Measurements from ENCODE around the gene COL8A1. TPM values are rescaled to one million over a fixed set of nuclear protein-coding genes. Genes with fewer than 3 reads are reported as not detected.

Gene COL8A1
- total and polyA plus RNA-seq, 9 of the 15 experiments (the other 6 are each of a cell fraction or from before 2014, with no cell fraction given), result 0.07 TPM; not detected in 8

DNA sequence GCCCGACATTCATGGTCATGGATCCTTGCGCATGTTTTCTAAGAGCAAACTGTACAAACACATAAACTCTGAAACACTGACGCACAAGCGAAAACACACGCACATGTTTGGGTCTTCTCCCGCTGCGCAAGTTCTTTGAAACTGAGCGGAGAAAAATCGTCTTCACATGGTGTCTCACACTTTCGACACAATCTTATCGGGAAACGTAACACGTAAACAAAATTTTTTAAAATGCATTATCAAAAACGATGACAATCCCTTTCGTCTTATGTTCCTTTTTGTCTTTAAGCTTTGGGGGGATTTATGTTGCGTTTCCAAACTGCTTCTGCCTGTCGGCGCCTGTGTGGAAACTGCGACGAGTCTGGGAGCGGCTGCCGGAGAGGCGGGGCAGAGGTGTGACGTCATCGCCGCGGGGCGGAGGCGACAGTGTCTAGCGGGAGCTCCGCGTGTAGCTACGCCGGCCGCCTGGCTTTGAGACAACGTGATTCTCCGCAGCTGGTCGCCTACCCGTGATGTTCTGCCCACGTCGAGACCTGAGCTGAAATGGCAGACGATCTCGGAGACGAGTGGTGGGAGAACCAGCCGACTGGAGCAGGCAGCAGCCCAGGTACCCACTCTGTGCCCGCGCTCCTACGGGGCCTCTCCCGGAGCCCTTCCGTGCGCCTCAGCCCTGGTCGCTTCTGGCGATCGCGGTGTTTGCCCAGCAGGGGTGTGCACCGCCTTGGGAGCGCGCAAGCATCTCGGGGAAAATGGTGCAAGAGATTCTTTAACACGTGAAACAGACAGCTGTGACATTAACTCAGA lies 179.2 kb downstream of the COL8A1 start, which contains the start of gene CMSS1 (continued):
- TF ChIP-seq, protein P1, sequence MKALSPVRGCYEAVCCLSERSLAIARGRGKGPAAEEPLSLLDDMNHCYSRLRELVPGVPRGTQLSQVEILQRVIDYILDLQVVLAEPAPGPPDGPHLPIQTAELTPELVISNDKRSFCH (CRISPR knock-in tag; IDR thresholded peaks at IDR 0.05), result no peak
- TF ChIP-seq, protein P1 (tag; IDR thresholded peaks at IDR 0.05), result peak; percentile 67; the same call in 1 of the 2 replicates
- TF ChIP-seq RBM39 (optimal IDR thresholded peaks at IDR 0.05; ENCODE audit: low read depth, low read length), result no peak
- peak; percentile 14; the same call in 1 of the 2 replicates for TF ChIP-seq CHD2 (IDR thresholded peaks at IDR 0.05; ENCODE audit: low read depth, low read length)
- TF ChIP-seq BCOR (IDR thresholded peaks at IDR 0.05), result peak; percentile 51; the same call in 1 of the 2 replicates
- TF ChIP-seq, protein P2, sequence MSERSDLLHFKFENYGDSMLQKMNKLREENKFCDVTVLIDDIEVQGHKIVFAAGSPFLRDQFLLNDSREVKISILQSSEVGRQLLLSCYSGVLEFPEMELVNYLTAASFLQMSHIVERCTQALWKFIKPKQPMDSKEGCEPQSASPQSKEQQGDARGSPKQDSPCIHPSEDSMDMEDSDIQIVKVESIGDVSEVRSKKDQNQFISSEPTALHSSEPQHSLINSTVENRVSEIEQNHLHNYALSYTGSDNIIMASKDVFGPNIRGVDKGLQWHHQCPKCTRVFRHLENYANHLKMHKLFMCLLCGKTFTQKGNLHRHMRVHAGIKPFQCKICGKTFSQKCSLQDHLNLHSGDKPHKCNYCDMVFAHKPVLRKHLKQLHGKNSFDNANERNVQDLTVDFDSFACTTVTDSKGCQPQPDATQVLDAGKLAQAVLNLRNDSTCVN (CRISPR knock-in tag; IDR thresholded peaks at IDR 0.05), result no peak

DNA sequence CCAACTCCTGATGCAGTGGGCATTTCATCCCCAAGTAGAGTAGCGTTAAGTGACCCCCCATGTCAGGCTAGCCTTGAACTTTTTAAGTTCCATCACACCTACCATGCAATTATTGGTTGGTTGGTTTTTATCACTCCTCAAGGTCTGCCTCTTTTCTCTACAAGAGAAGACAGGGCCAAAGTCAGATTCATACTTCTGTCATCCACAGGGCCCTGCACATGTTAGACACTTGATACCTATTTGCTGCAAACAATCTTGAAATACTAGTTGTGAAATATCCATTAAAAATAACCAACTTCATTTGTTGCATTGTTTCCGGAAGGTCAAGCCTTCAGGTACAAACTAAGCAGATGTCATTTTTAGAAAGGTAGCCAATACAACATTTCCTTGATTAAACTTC lies 180.4 kb downstream of the COL8A1 start:
- H3K36me3 ChIP-seq (ENCODE audit: control insufficient read depth, insufficient read depth, low read length), result peaks cover 9% of the 10 kb centered on the region; the same call in 1 of the 3 replicates
- ATAC-seq (no peak), DNase-seq (ENCODE audit: extremely low read depth in 1 of 4, low spot score in 3 of 4) (no peak), FAIRE-seq (no peak)
- H3K79me2 ChIP-seq (ENCODE audit: control insufficient read depth, insufficient read depth, low read length), result peaks cover 61% of the 10 kb centered on the region
- CTCF ChIA-PET (ENCODE audit: low intra/inter-chr PET ratio), result no interaction called here
- BruUV-seq (replicated peaks), result no TSS peak
- TF ChIP-seq SMARCB1 (IDR thresholded peaks at IDR 0.05; ENCODE audit: insufficient read length, low read depth), result no peak
- peaks cover 5 to 12% of the 10 kb centered on the region in 2 experiments; a peak in 4 of 5 replicates for H3K4me1 ChIP-seq (replicated peaks in 1 of 2; ENCODE audit: control insufficient read depth in 2 of 2, insufficient read depth in 2 of 2, low read length in 2 of 2)
- intact Hi-C loops (cut with micrococcal nuclease) (no loop called here), in situ Hi-C loops (cut with MboI) (no loop called here)
- no peak overlapping the region for H2AFZ ChIP-seq (ENCODE audit: low read depth, low read length)
- peak overlapping the region; percentile 81 for H3K4me3 ChIP-seq
- H3K27me3 ChIP-seq (ENCODE audit: control insufficient read depth in 2 of 2, insufficient read depth in 2 of 2, low read length in 2 of 2), result no peaks in the 10 kb centered on the region
- H3K4me2 ChIP-seq (ENCODE audit: insufficient read depth, low read length), result peak overlapping the region; percentile 91
- no peaks in the 10 kb centered on the region for H3K9me1 ChIP-seq (ENCODE audit: control insufficient read depth, insufficient read depth, low read length)
- 52% methylated on average over 2 of the region's 2 CpGs for WGBS (ENCODE audit: insufficient coverage, low coverage, missing lambda C conversion rate)
- no peak overlapping the region; the same call in 2 of the 3 replicates for H3K27ac ChIP-seq (ENCODE audit: extremely low read depth, low read depth, low read length)
- H4K20me1 ChIP-seq (replicated peaks; ENCODE audit: control insufficient read depth, insufficient read depth, low read length), result no peaks in the 10 kb centered on the region
- H3K9me3 ChIP-seq (replicated peaks; ENCODE audit: control insufficient read depth, insufficient read depth, low read depth, low read length), result no peaks in the 10 kb centered on the region; the same call in 1 of the 2 replicates
- POLR2A ChIA-PET, result interaction anchor here (0.7 to 1.3 kb wide), 2 partner anchors 10 to 13 kb away, joined by 3 to 6 read pairs; no protein-coding TSS in a partner anchor
- H3K9ac ChIP-seq (ENCODE audit: insufficient read depth in 1 of 2, low read depth in 2 of 2, low read length in 2 of 2), result peak overlapping the region in 1 of 2 experiments; percentile 90; a peak in 2 of 4 replicates
